MM.1S (cell line): ENCODE results near the gene WHAMM.

Experiments used
- DNase-seq: peaks from one replicate; pipeline ENCODE4 v3.0.0-alpha.2; 2015
- H2AFZ ChIP-seq: fragments of 300-600 bp; sonication (generic); 2 replicates; pipeline ENCODE4 v1.6.0; 2016; ENCODE audit warnings: antibody characterized with exemption, low read length
- H3F3A ChIP-seq: fragments of 300-600 bp; sonication (generic); 2 replicates; pipeline ENCODE4 v1.6.1; 2016; ENCODE audit warnings: mild to moderate bottlenecking, antibody characterized with exemption, low read length, moderate library complexity, mixed read lengths; ENCODE audit not compliant: insufficient read depth
- H3K27ac ChIP-seq: fragments of 300-600 bp; sonication (generic); 2 replicates; pipeline ENCODE4 v1.5.1; 2016; ENCODE audit warnings: mild to moderate bottlenecking, low read length
- H3K27me3 ChIP-seq: fragments of 300-600 bp; sonication (generic); replicated peaks from 2 replicates; pipeline ENCODE4 v1.6.0; 2016; ENCODE audit warnings: low read length; ENCODE audit not compliant: insufficient read depth
- H3K36me3 ChIP-seq: fragments of 300-600 bp; sonication (generic); replicated peaks from 2 replicates; pipeline ENCODE4 v1.6.1; 2016; ENCODE audit warnings: mild to moderate bottlenecking, low read length, mixed read lengths; ENCODE audit not compliant: insufficient read depth
- H3K4me1 ChIP-seq: fragments of 300-600 bp; sonication (generic); 2 replicates; pipeline ENCODE4 v1.6.1; 2016; ENCODE audit warnings: low read length, mixed read lengths
- H3K4me2 ChIP-seq: fragments of 300-600 bp; sonication (generic); 2 replicates; pipeline ENCODE4 v1.6.0; 2016; ENCODE audit warnings: low read depth, low read length
- H3K4me3 ChIP-seq: fragments of 300-600 bp; sonication (generic); 2 replicates; pipeline ENCODE4 v1.5.1; 2016; ENCODE audit warnings: low read length, mixed read lengths
- H3K79me2 ChIP-seq: fragments of 300-600 bp; sonication (generic); 2 replicates; pipeline ENCODE4 v1.6.1; 2016; ENCODE audit warnings: mixed run types, low read length, mixed read lengths
- H3K9ac ChIP-seq: fragments of 300-600 bp; sonication (generic); 2 replicates; pipeline ENCODE4 v1.6.1; 2016; ENCODE audit warnings: low read length, mixed read lengths
- H3K9me2 ChIP-seq: fragments of 300-600 bp; sonication (generic); replicated peaks from 2 replicates; pipeline ENCODE4 v1.6.1; 2016; ENCODE audit warnings: mild to moderate bottlenecking, low read length, mixed read lengths; ENCODE audit not compliant: insufficient read depth
- H3K9me3 ChIP-seq: fragments of 300-600 bp; sonication (generic); replicated peaks from 2 replicates; pipeline ENCODE4 v1.6.1; 2016; ENCODE audit warnings: mild to moderate bottlenecking, low read length, mixed read lengths; ENCODE audit not compliant: insufficient read depth
- H4K20me1 ChIP-seq: fragments of 300-600 bp; sonication (generic); 2 replicates; pipeline ENCODE4 v1.6.1; 2016; ENCODE audit warnings: mild to moderate bottlenecking, low read length, moderate library complexity, mixed read lengths; ENCODE audit not compliant: insufficient read depth
- CTCF ChIP-seq: fragments of 300-600 bp; sonication (generic); IDR thresholded peaks from 2 replicates; pipeline ENCODE4 v1.5.1; 2016; ENCODE audit warnings: antibody characterized with exemption, low read length, mixed read lengths
- EZH2 ChIP-seq: fragments of 300-600 bp; sonication (generic); optimal IDR thresholded peaks from 2 replicates; pipeline ENCODE3; 2017; ENCODE audit warnings: low read depth, mild to moderate bottlenecking, antibody characterized with exemption, low read length, mixed read lengths
- EZH2phosphoT487 ChIP-seq: fragments of 300-600 bp; sonication (generic); IDR thresholded peaks from 2 replicates; pipeline ENCODE4 v1.6.1; 2018; ENCODE audit warnings: antibody characterized with exemption, low read length

The WHAMM gene

GRCh38 chr15:82846621-82847020 lies 37.2 kb downstream of the WHAMM start:
- Histone ChIP-seq H4K20me1 (no peaks in the 10 kb centered on the region), H3K4me2 (no peak overlapping the region), H3K9me3 (no peaks in the 10 kb centered on the region), H3K36me3 (no peaks in the 10 kb centered on the region), H3K27me3 (no peaks in the 10 kb centered on the region), H3K4me3 (no peak overlapping the region), H3K4me1 (no peaks in the 10 kb centered on the region), H3K79me2 (no peaks in the 10 kb centered on the region), H3K9ac (no peak overlapping the region), H2AFZ (no peak overlapping the region), H3K9me2 (no peaks in the 10 kb centered on the region), H3F3A (no peaks in the 10 kb centered on the region), H3K27ac (no peak overlapping the region)
- no peak for DNase-seq
- no peak for TF ChIP-seq CTCF
- TF ChIP-seq EZH2 = no peak
- no peak for TF ChIP-seq EZH2phosphoT487

GRCh38 chr15:82847703-82848102 lies 38.3 kb downstream of the WHAMM start:
- H3K27me3 ChIP-seq = no peaks in the 10 kb centered on the region
- H3K79me2 ChIP-seq = no peaks in the 10 kb centered on the region
- H3K4me3 ChIP-seq = no peak overlapping the region
- H3K9ac ChIP-seq = no peak overlapping the region
- no peak overlapping the region for H3K27ac ChIP-seq
- no peaks in the 10 kb centered on the region for H3K9me2 ChIP-seq
- no peak overlapping the region for H3K4me2 ChIP-seq
- H3K9me3 ChIP-seq = no peaks in the 10 kb centered on the region
- no peaks in the 10 kb centered on the region for H4K20me1 ChIP-seq
- no peak overlapping the region for H2AFZ ChIP-seq
- TF ChIP-seq CTCF = no peak
- no peak for TF ChIP-seq EZH2phosphoT487
- no peak for TF ChIP-seq EZH2
- no peak for DNase-seq
- no peaks in the 10 kb centered on the region for H3K36me3 ChIP-seq
- H3K4me1 ChIP-seq = no peaks in the 10 kb centered on the region
- H3F3A ChIP-seq = no peaks in the 10 kb centered on the region

- Histone ChIP-seq H3K9me3 (no peaks in the 10 kb centered on the region), H3K9ac (no peak overlapping the region), H3K79me2 (no peaks in the 10 kb centered on the region), H3K4me2 (no peak overlapping the region), H2AFZ (no peak overlapping the region), H3K27ac (no peak overlapping the region), H3K4me3 (no peak overlapping the region), H3K9me2 (no peaks in the 10 kb centered on the region), H3K4me1 (no peaks in the 10 kb centered on the region), H3K27me3 (no peaks in the 10 kb centered on the region), H4K20me1 (no peaks in the 10 kb centered on the region), H3K36me3 (no peaks in the 10 kb centered on the region), H3F3A (no peaks in the 10 kb centered on the region)
- no peak for TF ChIP-seq EZH2
- TF ChIP-seq EZH2phosphoT487 = no peak
- no peak for TF ChIP-seq CTCF
- DNase-seq = no peak
Observed at GRCh38 chr15:82848241-82848993, 39.0 kb downstream of the WHAMM start.
